Prostate gland (tissue), 2 donors: ENCODE results near the gene C16orf96.

Source experiments
- POLR2A ChIP-seq: fragments of 450-650 bp; IDR thresholded peaks from one replicate; pipeline ENCODE4 v1.6.1; 2016; ENCODE audit warnings: antibody characterized with exemption, mild to moderate bottlenecking
- TF ChIP-seq, protein P1 (sequence below), 4 experiments: fragments of 200-600 bp in 2 of 4; fragments of 450-650 bp in 2 of 4; sonication (generic) in 2 of 4; IDR thresholded peaks; 1 replicate in 3 of 4; 2 replicates in 1 of 4; pipeline ENCODE4 v1.5.1; 2016 to 2019; ENCODE audit warnings: antibody characterized with exemption in 4 of 4, mild to moderate bottlenecking in 2 of 4, moderate library complexity in 2 of 4

DNA sequence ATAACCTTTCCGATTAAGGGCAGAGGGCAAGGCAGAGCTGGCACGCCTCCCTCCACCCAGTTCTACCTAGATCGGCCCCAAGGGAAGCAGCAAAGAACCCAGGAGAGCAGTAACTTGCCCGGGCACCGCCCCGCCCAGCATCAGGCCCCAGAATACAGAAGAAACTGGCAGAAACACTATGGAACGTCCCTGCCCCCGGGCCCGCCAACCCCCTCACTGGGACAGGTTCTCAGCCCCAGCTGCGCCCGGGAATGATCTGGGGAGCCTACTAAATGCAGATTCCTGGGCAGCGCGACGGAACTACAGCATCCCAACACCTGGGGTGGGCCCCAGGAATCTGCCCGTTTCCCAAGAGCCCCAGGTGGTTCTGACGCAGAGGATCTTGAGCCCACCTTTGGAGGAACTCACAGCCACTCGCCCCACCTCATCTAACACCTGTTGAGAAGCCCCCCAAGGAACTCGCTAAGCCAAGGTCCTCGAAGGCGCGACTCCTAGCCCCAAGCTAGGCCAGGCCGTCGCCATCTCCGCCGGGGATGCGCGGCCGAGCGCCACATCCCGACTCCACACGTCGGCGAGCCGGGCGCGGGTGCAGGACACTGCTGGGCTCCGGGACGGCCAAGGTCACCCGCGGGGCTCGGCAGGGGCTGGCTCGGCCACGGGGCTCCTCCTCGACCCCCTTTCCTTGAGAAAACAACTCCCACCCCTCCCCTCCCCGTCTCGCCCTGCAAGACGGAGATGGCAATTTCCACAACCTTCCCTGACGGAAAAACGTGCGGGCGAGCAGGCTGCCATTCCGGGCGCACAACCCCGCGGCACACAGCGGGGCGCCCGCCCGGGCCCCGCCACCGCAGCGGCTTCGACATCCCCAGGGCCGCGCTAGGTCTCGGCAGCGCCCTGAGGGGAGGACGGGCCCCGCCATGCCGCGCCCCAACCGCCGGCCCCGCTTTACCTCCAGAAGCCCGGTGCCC is 18.5 kb upstream of the C16orf96 start:
- TF ChIP-seq POLR2A: no peak
- TF ChIP-seq, protein P1, sequence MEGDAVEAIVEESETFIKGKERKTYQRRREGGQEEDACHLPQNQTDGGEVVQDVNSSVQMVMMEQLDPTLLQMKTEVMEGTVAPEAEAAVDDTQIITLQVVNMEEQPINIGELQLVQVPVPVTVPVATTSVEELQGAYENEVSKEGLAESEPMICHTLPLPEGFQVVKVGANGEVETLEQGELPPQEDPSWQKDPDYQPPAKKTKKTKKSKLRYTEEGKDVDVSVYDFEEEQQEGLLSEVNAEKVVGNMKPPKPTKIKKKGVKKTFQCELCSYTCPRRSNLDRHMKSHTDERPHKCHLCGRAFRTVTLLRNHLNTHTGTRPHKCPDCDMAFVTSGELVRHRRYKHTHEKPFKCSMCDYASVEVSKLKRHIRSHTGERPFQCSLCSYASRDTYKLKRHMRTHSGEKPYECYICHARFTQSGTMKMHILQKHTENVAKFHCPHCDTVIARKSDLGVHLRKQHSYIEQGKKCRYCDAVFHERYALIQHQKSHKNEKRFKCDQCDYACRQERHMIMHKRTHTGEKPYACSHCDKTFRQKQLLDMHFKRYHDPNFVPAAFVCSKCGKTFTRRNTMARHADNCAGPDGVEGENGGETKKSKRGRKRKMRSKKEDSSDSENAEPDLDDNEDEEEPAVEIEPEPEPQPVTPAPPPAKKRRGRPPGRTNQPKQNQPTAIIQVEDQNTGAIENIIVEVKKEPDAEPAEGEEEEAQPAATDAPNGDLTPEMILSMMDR (IDR thresholded peaks at IDR 0.05): no peak
